DOHH2 (cell line): Measurements from ENCODE around the gene GDF9.

Source experiments
- H3F3A ChIP-seq: fragments of 200-600 bp; sonication (generic), shearing (Covaris generic); 2 replicates; pipeline ENCODE4 v1.6.0; 2016; ENCODE audit warnings: antibody characterized with exemption, mild to moderate bottlenecking; ENCODE audit not compliant: control insufficient read depth, insufficient read depth
- H3K27ac ChIP-seq: fragments of 200-600 bp; sonication (generic); 2 replicates; pipeline ENCODE4 v1.5.1; 2014; ENCODE audit warnings: low read depth, mild to moderate bottlenecking, low read length, moderate library complexity
- H3K27me3 ChIP-seq: fragments of 200-600 bp; sonication (generic); 2 replicates; pipeline ENCODE4 v1.6.1; 2014; ENCODE audit warnings: mild to moderate bottlenecking, low read length, mixed read lengths; ENCODE audit not compliant: control insufficient read depth
- H3K36me3 ChIP-seq: fragments of 200-600 bp; sonication (generic); 2 replicates; pipeline ENCODE4 v1.6.1; 2014; ENCODE audit warnings: mild to moderate bottlenecking, low read length, moderate library complexity, mixed read lengths; ENCODE audit not compliant: control insufficient read depth
- H3K4me1 ChIP-seq: fragments of 200-600 bp; sonication (generic); 2 replicates; pipeline ENCODE4 v1.6.1; 2014; ENCODE audit warnings: mild to moderate bottlenecking, low read length, mixed read lengths; ENCODE audit not compliant: control insufficient read depth
- H3K4me2 ChIP-seq: fragments of 200-600 bp; sonication (generic); 2 replicates; pipeline ENCODE4 v1.6.0; 2014; ENCODE audit warnings: mild to moderate bottlenecking, low read length, moderate library complexity
- H3K4me3 ChIP-seq: fragments of 200-600 bp; sonication (generic); 2 replicates; pipeline ENCODE4 v1.5.1; 2014; ENCODE audit warnings: mild to moderate bottlenecking, low read length, mixed read lengths
- H3K79me2 ChIP-seq: fragments of 200-600 bp; sonication (generic); 2 replicates; pipeline ENCODE4 v1.6.1; 2014; ENCODE audit warnings: mild to moderate bottlenecking, low read length, mixed read lengths; ENCODE audit not compliant: control insufficient read depth
- H3K9me2 ChIP-seq: fragments of 200-600 bp; sonication (generic); replicated peaks from 2 replicates; pipeline ENCODE4 v1.6.1; 2014; ENCODE audit warnings: mild to moderate bottlenecking, low read length, mixed read lengths; ENCODE audit not compliant: control insufficient read depth
- H3K9me3 ChIP-seq: fragments of 200-600 bp; sonication (generic); 2 replicates; pipeline ENCODE4 v1.6.1; 2014; ENCODE audit warnings: antibody characterized with exemption, low read length, mixed read lengths; ENCODE audit not compliant: control insufficient read depth, insufficient read depth
- H4K20me1 ChIP-seq: fragments of 200-600 bp; sonication (generic); 2 replicates; pipeline ENCODE4 v1.6.0; 2014; ENCODE audit warnings: low read depth, mild to moderate bottlenecking, antibody characterized with exemption, low read length, moderate library complexity; ENCODE audit not compliant: control insufficient read depth, insufficient read depth
- EZH2phosphoT487 ChIP-seq: fragments of 200-600 bp; sonication (generic); IDR thresholded peaks from 2 replicates; pipeline ENCODE4 v1.6.1; 2017; ENCODE audit warnings: borderline replicate concordance, mild to moderate bottlenecking, antibody characterized with exemption, low read length, moderate library complexity, mixed read lengths
- TF ChIP-seq, protein P1 (sequence below): fragments of 200-600 bp; sonication (generic); IDR thresholded peaks from one replicate; pipeline ENCODE4 v1.5.1; 2014; ENCODE audit warnings: antibody characterized with exemption, mild to moderate bottlenecking, low read depth, low read length; ENCODE audit not compliant: poor library complexity, severe bottlenecking

Gene GDF9

DNA sequence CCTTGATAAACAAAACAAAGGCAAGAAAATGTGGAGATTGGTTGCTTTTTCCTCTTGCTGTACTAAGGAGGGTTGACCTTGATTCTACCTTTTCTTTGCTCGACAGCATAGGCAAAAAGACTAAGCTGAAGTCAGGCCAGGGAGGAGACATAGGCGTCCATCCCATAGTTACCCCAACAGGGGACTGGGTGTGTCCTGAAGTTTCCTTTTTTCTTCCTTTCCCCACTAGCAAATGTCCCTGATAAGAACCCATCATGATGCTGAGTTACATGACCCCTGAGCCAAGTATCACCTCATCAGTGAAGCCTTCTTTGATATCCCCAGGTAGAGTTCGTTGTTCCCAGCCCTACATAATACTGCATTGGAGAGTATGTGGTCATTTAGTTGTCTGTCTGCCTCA, 26.0 kb downstream of the GDF9 start:
- no peaks in the 10 kb centered on the region for H4K20me1 ChIP-seq
- TF ChIP-seq, protein P1, sequence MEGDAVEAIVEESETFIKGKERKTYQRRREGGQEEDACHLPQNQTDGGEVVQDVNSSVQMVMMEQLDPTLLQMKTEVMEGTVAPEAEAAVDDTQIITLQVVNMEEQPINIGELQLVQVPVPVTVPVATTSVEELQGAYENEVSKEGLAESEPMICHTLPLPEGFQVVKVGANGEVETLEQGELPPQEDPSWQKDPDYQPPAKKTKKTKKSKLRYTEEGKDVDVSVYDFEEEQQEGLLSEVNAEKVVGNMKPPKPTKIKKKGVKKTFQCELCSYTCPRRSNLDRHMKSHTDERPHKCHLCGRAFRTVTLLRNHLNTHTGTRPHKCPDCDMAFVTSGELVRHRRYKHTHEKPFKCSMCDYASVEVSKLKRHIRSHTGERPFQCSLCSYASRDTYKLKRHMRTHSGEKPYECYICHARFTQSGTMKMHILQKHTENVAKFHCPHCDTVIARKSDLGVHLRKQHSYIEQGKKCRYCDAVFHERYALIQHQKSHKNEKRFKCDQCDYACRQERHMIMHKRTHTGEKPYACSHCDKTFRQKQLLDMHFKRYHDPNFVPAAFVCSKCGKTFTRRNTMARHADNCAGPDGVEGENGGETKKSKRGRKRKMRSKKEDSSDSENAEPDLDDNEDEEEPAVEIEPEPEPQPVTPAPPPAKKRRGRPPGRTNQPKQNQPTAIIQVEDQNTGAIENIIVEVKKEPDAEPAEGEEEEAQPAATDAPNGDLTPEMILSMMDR = no peak
- no peak for TF ChIP-seq EZH2phosphoT487
- H3K36me3 ChIP-seq = no peaks in the 10 kb centered on the region
- no peak overlapping the region for H3K27ac ChIP-seq
- no peaks in the 10 kb centered on the region for H3K9me2 ChIP-seq
- no peaks in the 10 kb centered on the region for H3K27me3 ChIP-seq
- H3K4me3 ChIP-seq = no peak overlapping the region
- H3K9me3 ChIP-seq = no peaks in the 10 kb centered on the region
- H3F3A ChIP-seq = no peaks in the 10 kb centered on the region
- H3K79me2 ChIP-seq = no peaks in the 10 kb centered on the region
- H3K4me2 ChIP-seq = no peak overlapping the region
- peaks cover 9% of the 10 kb centered on the region for H3K4me1 ChIP-seq

DNA sequence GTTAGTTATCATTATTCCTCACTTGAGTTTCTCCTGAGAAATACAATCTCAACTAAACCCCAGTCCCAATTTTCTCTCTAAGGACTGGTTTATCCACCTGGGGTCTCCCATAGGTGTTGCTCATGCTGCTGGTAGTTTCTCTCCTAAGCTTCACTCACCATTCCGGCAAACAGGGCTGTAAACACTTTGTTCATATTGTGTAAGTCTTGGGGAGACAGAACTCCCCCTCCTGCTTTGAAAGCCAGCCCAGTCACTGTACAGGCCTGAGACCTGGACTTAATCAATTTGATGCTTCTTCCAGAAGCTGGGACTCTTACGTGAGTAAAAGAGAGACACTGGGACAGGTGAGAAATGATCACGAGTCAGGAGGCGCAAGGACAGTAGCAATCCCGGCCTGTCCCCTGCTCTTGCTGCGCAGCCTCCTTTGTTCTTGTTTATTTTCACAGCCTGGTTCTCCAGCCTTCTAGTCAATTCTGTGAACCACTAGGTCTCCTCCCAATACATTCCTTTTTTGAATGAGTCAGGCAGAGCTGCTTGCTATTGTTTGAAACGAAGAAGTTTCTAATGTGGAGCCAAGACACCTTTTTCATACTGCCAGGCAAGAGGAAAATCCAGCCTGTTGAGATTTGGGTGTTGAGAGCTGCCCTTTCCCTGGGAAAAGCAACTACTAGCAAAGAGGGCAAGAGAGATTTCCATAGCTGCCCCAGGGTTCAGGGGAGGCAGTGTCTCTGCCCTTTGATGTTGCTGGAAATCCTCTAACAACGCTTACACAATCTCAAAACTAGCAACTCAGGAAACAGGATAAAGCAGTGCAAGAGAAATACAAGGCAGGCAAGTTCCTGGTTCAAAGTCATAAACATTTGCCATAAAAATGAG, 26.6 kb downstream of the GDF9 start:
- Histone ChIP-seq H3K27me3 (no peaks in the 10 kb centered on the region), H3K79me2 (no peaks in the 10 kb centered on the region), H3K4me1 (peaks cover 9% of the 10 kb centered on the region), H3F3A (no peaks in the 10 kb centered on the region), H3K9me3 (no peaks in the 10 kb centered on the region), H3K9me2 (no peaks in the 10 kb centered on the region), H3K4me3 (no peak overlapping the region), H3K4me2 (no peak overlapping the region), H4K20me1 (no peaks in the 10 kb centered on the region), H3K36me3 (no peaks in the 10 kb centered on the region), H3K27ac (no peak overlapping the region)
- no peak for TF ChIP-seq EZH2phosphoT487
- TF ChIP-seq, protein P1 = no peak

DNA sequence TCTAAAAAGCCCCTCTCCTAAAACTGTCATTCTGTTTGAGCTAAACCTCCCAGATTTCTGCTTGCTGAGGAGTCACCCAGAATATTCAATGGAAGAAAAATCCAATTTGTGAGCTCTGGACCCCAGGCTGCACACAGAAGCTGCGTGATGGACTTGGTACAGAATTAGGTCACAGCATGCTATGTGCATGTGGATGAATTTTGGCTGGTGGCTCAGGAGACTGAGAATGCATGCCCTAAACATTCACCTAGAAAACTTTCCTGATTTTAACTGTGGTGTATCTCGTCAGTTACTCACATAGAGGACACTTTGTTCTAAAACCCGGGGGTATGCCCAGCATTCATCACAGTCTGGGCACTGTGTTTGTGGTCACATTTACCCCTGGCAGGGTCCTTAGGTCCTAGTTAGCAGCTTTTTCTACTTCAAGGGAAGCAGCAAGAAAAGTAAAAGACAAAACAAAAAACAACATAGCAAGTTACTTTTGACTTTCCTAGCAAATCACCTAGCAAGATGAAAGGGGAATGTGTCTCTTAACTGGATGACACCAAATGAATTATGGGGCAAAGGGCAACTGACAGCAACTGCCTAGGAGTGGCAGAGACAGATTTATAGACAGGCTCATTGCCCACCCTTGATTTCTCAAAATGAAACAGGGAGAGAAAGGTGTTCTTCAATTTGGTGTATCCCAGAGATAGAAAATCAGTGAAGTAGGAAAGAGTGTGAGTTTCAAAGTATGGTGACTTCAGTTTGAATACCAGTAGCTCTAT, 27.6 kb downstream of the GDF9 start:
- Histone ChIP-seq H3K4me2 (no peak overlapping the region), H3K27me3 (no peaks in the 10 kb centered on the region), H3K79me2 (no peaks in the 10 kb centered on the region), H3F3A (no peaks in the 10 kb centered on the region), H3K9me3 (no peaks in the 10 kb centered on the region), H4K20me1 (no peaks in the 10 kb centered on the region), H3K36me3 (no peaks in the 10 kb centered on the region), H3K4me1 (peaks cover 9% of the 10 kb centered on the region), H3K27ac (no peak overlapping the region), H3K9me2 (no peaks in the 10 kb centered on the region), H3K4me3 (no peak overlapping the region)
- TF ChIP-seq, protein P1 = no peak
- no peak for TF ChIP-seq EZH2phosphoT487
